K562 (cell line): ENCODE data around the gene TULP4. TPM values are rescaled to one million over a fixed set of nuclear protein-coding genes. Genes with fewer than 3 reads are reported as not detected.

ENCODE experiments used
- ATAC-seq: fragments of 200-7000 bp; cut with Tn5 transposase; 3 replicates; pipeline ENCODE4 v1.9.1; 2020; ENCODE audit warnings: moderate library complexity
- BruUV-seq: library from RNA; stranded (reverse); fragments of 400-500 nt; replicated peaks from 2 replicates; lab custom pipeline; 2021; lab: Mats Ljungman, UMichigan
- CTCF ChIA-PET: fragments of 300-600 bp; formaldehyde crosslinking; extraction: SDS; loops from one replicate; lab custom pipeline; 2021; ENCODE audit warnings: low intra/inter-chr PET ratio; lab: Yijun Ruan, JAX
- POLR2A ChIA-PET: fragments of 300-600, 350-650 bp; sonication (Branson Sonifier 250); formaldehyde crosslinking; extraction: SDS; loops from one replicate; lab custom pipeline; 2021; ENCODE audit warnings: antibody characterized with exemption, inconsistent platforms; lab: Yijun Ruan, JAX
- DNase-seq, 4 experiments: peaks; one replicate each; pipeline versions ENCODE4 v3.0.0 to v3.0.0-alpha.2; 2011 to 2018; ENCODE audit warnings: low spot score in 3 of 4, mixed read lengths in 3 of 4; ENCODE audit errors: extremely low read depth in 1 of 4
- FAIRE-seq: peaks from 2 replicates; lab custom pipeline; 2011; peaks lifted over from hg19 to GRCh38; lab: Jason Lieb, UNC
- H2AFZ ChIP-seq: 2 replicates; pipeline ENCODE4 v1.6.0; 2011; ENCODE audit warnings: low read depth, low read length, control low read depth, inconsistent platforms
- H3K27ac ChIP-seq: fragments of 200-600 bp; 3 replicates; pipeline ENCODE4 v1.8.0; 2011; ENCODE audit warnings: low read depth, mild to moderate bottlenecking, control low read depth, inconsistent platforms, low read length, moderate library complexity, mixed read lengths; ENCODE audit errors: extremely low read depth
- H3K27me3 ChIP-seq, 2 experiments: fragments of 300-600 bp in 1 of 2; 2 replicates in 1 of 2; 3 replicates in 1 of 2; pipeline versions ENCODE4 v1.6.0 to v1.8.0; 2011; ENCODE audit warnings: inconsistent platforms in 2 of 2, low read length in 2 of 2, mild to moderate bottlenecking in 1 of 2, mixed read lengths in 1 of 2, moderate library complexity in 1 of 2; ENCODE audit not compliant: control insufficient read depth in 2 of 2, insufficient read depth in 2 of 2
- H3K36me3 ChIP-seq: fragments of 300-600 bp; 3 replicates; pipeline ENCODE4 v1.8.0; 2011; ENCODE audit warnings: mild to moderate bottlenecking, low read length, inconsistent platforms; ENCODE audit not compliant: control insufficient read depth, insufficient read depth
- H3K4me1 ChIP-seq, 2 experiments: fragments of 200-600 bp in 1 of 2; replicated peaks in 1 of 2; 2 replicates in 1 of 2; 3 replicates in 1 of 2; pipeline versions ENCODE4 v1.5.1 to v1.8.0; 2011; ENCODE audit warnings: inconsistent platforms in 2 of 2, low read length in 2 of 2, mild to moderate bottlenecking in 1 of 2, mixed read lengths in 1 of 2, moderate library complexity in 1 of 2; ENCODE audit not compliant: control insufficient read depth in 2 of 2, insufficient read depth in 2 of 2
- H3K4me2 ChIP-seq: 2 replicates; pipeline ENCODE4 v1.6.1; 2011; ENCODE audit warnings: low read length, control low read depth, inconsistent platforms, mixed read lengths; ENCODE audit not compliant: insufficient read depth
- H3K4me3 ChIP-seq: fragments of 200-600 bp; sonication (generic), shearing (Covaris generic); 2 replicates; pipeline ENCODE4 v1.5.1; 2016; ENCODE audit warnings: control low read depth, inconsistent platforms
- H3K79me2 ChIP-seq: fragments of 200-600 bp; 3 replicates; pipeline ENCODE4 v1.8.0; 2011; ENCODE audit warnings: low read length, inconsistent platforms; ENCODE audit not compliant: control insufficient read depth, insufficient read depth
- H3K9ac ChIP-seq, 2 experiments: 2 replicates each; pipeline versions ENCODE4 v1.6.0 to v1.6.1; 2011; ENCODE audit warnings: low read depth in 2 of 2, low read length in 2 of 2, control low read depth in 1 of 2, inconsistent platforms in 1 of 2, mild to moderate bottlenecking in 1 of 2, mixed read lengths in 1 of 2; ENCODE audit not compliant: insufficient read depth in 1 of 2
- H3K9me1 ChIP-seq: one replicate; pipeline ENCODE4 v1.6.0; 2011; ENCODE audit warnings: inconsistent platforms, mild to moderate bottlenecking, low read length, moderate library complexity; ENCODE audit not compliant: control insufficient read depth, insufficient read depth
- H3K9me3 ChIP-seq: replicated peaks from 2 replicates; pipeline ENCODE4 v1.5.1; 2011; ENCODE audit warnings: low read depth, low read length, inconsistent platforms; ENCODE audit not compliant: control insufficient read depth, insufficient read depth
- H4K20me1 ChIP-seq: replicated peaks from 2 replicates; pipeline ENCODE4 v1.6.1; 2011; ENCODE audit warnings: low read length, inconsistent platforms, mixed read lengths; ENCODE audit not compliant: control insufficient read depth, insufficient read depth
- CBFA2T2 ChIP-seq: fragments of 450-650 bp; conservative IDR thresholded peaks from 2 replicates; pipeline ENCODE4 v1.6.1; 2017; ENCODE audit warnings: mild to moderate bottlenecking
- CBX8 ChIP-seq: fragments of 200-600 bp; sonication (generic); IDR thresholded peaks from 2 replicates; pipeline ENCODE4 v1.6.1; 2012; ENCODE audit warnings: borderline replicate concordance, mixed run types, low read depth, mild to moderate bottlenecking, moderate library complexity, mixed read lengths, low read length, control low read depth, inconsistent platforms; ENCODE audit not compliant: poor library complexity, severe bottlenecking; ENCODE audit errors: extremely low read depth
- CREM ChIP-seq: IDR thresholded peaks from 2 replicates; pipeline ENCODE4 v1.6.1; 2014; ENCODE audit warnings: antibody characterized with exemption, low read depth
- DACH1 ChIP-seq: fragments of 450-650 bp; IDR thresholded peaks from 2 replicates; pipeline ENCODE4 v1.6.1; 2018; ENCODE audit not compliant: partially characterized antibody
- GTF2E2 ChIP-seq: fragments of 200-800 bp; sonication (Bioruptor generic); IDR thresholded peaks from 2 replicates; pipeline ENCODE4 v1.6.1; 2016; ENCODE audit warnings: missing genetic modification characterization, missing compliant biosample characterization
- LARP7 ChIP-seq: fragments of 450-650 bp; IDR thresholded peaks from 2 replicates; pipeline ENCODE4 v1.6.1; 2016
- RERE ChIP-seq: sonication (generic); formaldehyde crosslinking; IDR thresholded peaks from 2 replicates; pipeline ENCODE4 v1.8.0; 2023; ENCODE audit warnings: missing genetic modification reagents, mild to moderate bottlenecking, borderline replicate concordance
- SIX5 ChIP-seq, 2 experiments: IDR thresholded peaks; 2 replicates each; pipeline ENCODE4 v1.6.1; 2011; ENCODE audit warnings: low read length in 2 of 2, borderline replicate concordance in 1 of 2, low read depth in 1 of 2, mild to moderate bottlenecking in 1 of 2, moderate library complexity in 1 of 2; ENCODE audit not compliant: insufficient read depth in 1 of 2
- SNRNP70 ChIP-seq: fragments of 200-400 bp; formaldehyde crosslinking; optimal IDR thresholded peaks from 2 replicates; pipeline ENCODE3; 2017; ENCODE audit warnings: low read depth, low read length
- SP1 ChIP-seq: sonication (generic); formaldehyde crosslinking; IDR thresholded peaks from 2 replicates; pipeline ENCODE4 v1.8.1; 2022; ENCODE audit warnings: mild to moderate bottlenecking, missing genetic modification reagents
- SREBF2 ChIP-seq: sonication (generic); formaldehyde crosslinking; IDR thresholded peaks from 2 replicates; pipeline ENCODE4 v1.4.0; 2020; ENCODE audit warnings: mild to moderate bottlenecking, missing genetic modification reagents
- USF1 ChIP-seq: sonication (generic); formaldehyde crosslinking; IDR thresholded peaks from 2 replicates; pipeline ENCODE4 v1.9.0; 2022; ENCODE audit warnings: mild to moderate bottlenecking, missing genetic modification reagents
- YBX1 ChIP-seq: fragments of 450-650 bp; IDR thresholded peaks from 2 replicates; pipeline ENCODE4 v1.7.1; 2016; ENCODE audit warnings: mild to moderate bottlenecking
- ZKSCAN8 ChIP-seq: fragments of 200-800 bp; sonication (Bioruptor generic); IDR thresholded peaks from 2 replicates; pipeline ENCODE4 v1.6.1; 2016; ENCODE audit warnings: missing genetic modification characterization, missing compliant biosample characterization
- ZNF583 ChIP-seq: fragments of 250-450 bp; sonication (Bioruptor Pico); IDR thresholded peaks from 2 replicates; pipeline ENCODE4 v1.4.0; 2020
- ZNF695 ChIP-seq: fragments of 450-650 bp; formaldehyde crosslinking; IDR thresholded peaks from 2 replicates; pipeline ENCODE4 v1.4.0; 2020; ENCODE audit warnings: mild to moderate bottlenecking, moderate library complexity
- WGBS: fragments of 100-300 bp; shearing (Covaris generic); methylation state at CpG from one replicate; pipeline ENCODE4 v1.1.6; 2016; ENCODE audit warnings: low coverage, mixed read lengths; ENCODE audit not compliant: insufficient coverage; ENCODE audit errors: missing lambda C conversion rate; 5-methylcytosine and 5-hydroxymethylcytosine counted together
- in situ Hi-C: fragments of 300-500 bp; cut with MboI; formaldehyde crosslinking; loops from 4 replicates; pipeline ENCODE4 v1.15.0; 2018; ENCODE audit warnings: inconsistent platforms, mixed read lengths
- intact Hi-C: fragments of 100-400 bp; cut with micrococcal nuclease; formaldehyde crosslinking; loops from 2 replicates; pipeline ENCODE4 v1.14.2; 2022
- polyA plus RNA-seq, 8 experiments: library from polyadenylated mRNA; depleted of rRNA in 4 of 8; stranded (reverse) in 5 of 8; unstranded in 3 of 8; fragments of >200 nt; fragmentation: Nextera tagmentation in 2 of 8; fragmentation: Illumina TruSeq in 1 of 8; extraction: Ambion mirVana in 2 of 8; extraction: Trizol in 1 of 8; gene quantifications; 2 replicates each; pipeline versions ENCODE4 v1.2.1 to v1.2.3, GENCODE V29; 2011 to 2014; ENCODE audit warnings: inconsistent platforms in 1 of 8, missing spikeins in 1 of 8
- total RNA-seq, 7 experiments: library from RNA; depleted of rRNA in 6 of 7; stranded (reverse); fragments of >200 nt in 6 of 7; fragmentation: Illumina TruSeq in 2 of 7; extraction: Trizol in 2 of 7; gene quantifications; 2 replicates each; pipeline versions ENCODE4 v1.2.1 to v1.2.3, GENCODE V29; 2011 to 2021; ENCODE audit warnings: low replicate concordance in 1 of 7

The TULP4 gene
- total and polyA plus RNA-seq, 9 of the 15 experiments (the other 6 are each of a cell fraction or from before 2014, with no cell fraction given): 1.2 to 50.4 (median 11.0) TPM

- BruUV-seq: no TSS peak
- Histone ChIP-seq H2AFZ (no peak overlapping the region), H3K4me1 (no peaks in the 10 kb centered on the region), H3K9ac (no peak overlapping the region), H3K36me3 (no peaks in the 10 kb centered on the region), H3K27ac (no peak overlapping the region), H3K4me2 (no peak overlapping the region), H3K27me3 (peaks cover 42 to 53% of the 10 kb centered on the region in 2 experiments), H3K9me1 (no peaks in the 10 kb centered on the region), H3K4me3 (no peak overlapping the region), H3K79me2 (no peaks in the 10 kb centered on the region), H4K20me1 (no peaks in the 10 kb centered on the region), H3K9me3 (peaks cover 3% of the 10 kb centered on the region; the same call in 1 of the 2 replicates)
- ATAC-seq (no peak), DNase-seq (no peak), FAIRE-seq (no peak)
- ChIA-PET CTCF (no interaction called here), POLR2A (interaction anchor here (1.7 kb wide), 1 partner anchor 9 kb away, joined by 4 read pairs; no protein-coding TSS in a partner anchor)
- in situ Hi-C loops: no loop called here
- TF ChIP-seq SREBF2: no peak
- no peak for TF ChIP-seq LARP7
- no peak for TF ChIP-seq CBFA2T2
- TF ChIP-seq ZNF695 (CRISPR knock-in tag): no peak
- no peak for TF ChIP-seq GTF2E2 (tag)
- no peak for TF ChIP-seq ZKSCAN8 (CRISPR knock-in tag)
- TF ChIP-seq CREM: no peak
- TF ChIP-seq ZNF583 (CRISPR knock-in tag): no peak
- TF ChIP-seq DACH1: no peak
- no peak for TF ChIP-seq YBX1
- TF ChIP-seq SP1 (CRISPR knock-in tag): no peak
- TF ChIP-seq CBX8: no peak
- TF ChIP-seq SNRNP70: no peak
- TF ChIP-seq RERE (CRISPR knock-in tag): no peak
- TF ChIP-seq SIX5 (IDR thresholded peaks at IDR 0.05; ENCODE audit: borderline replicate concordance in 1 of 2, insufficient read depth in 1 of 2, low read depth in 1 of 2, low read length in 2 of 2): no peak
- no peak for TF ChIP-seq USF1 (CRISPR knock-in tag)
- intact Hi-C loops: no loop called here
- WGBS: 3% methylated on average over 5 of the region's 6 CpGs
Observed at GRCh38 chr6:158528826-158529225, 216.6 kb downstream of the TULP4 start.
